Caco-2 (cell line): ENCODE data around the gene COL3A1. TPM values are rescaled to one million over a fixed set of nuclear protein-coding genes. Genes with fewer than 3 reads are reported as not detected.

Source experiments
- BruUV-seq: library from RNA; stranded (reverse); fragments of 400-500 nt; replicated peaks from 2 replicates; lab custom pipeline; 2021; lab: Mats Ljungman, UMichigan
- CTCF ChIA-PET: fragments of 300-600 bp; sonication (Branson Sonifier 250); formaldehyde crosslinking; loops from one replicate; lab custom pipeline; 2022; ENCODE audit warnings: antibody characterized with exemption; lab: Charles Lee
- POLR2A ChIA-PET: fragments of 300-600 bp; sonication (Branson Sonifier 250); formaldehyde crosslinking; loops from one replicate; lab custom pipeline; 2022; ENCODE audit warnings: antibody characterized with exemption; lab: Charles Lee
- DNase-seq, 2 experiments: peaks; one replicate each; pipeline versions ENCODE4 v3.0.0 to v3.0.0-alpha.2; 2020 to 2022
- H3K27me3 ChIP-seq: replicated peaks from 2 replicates; pipeline ENCODE4 v1.6.0; 2011; ENCODE audit warnings: low read length; ENCODE audit not compliant: control insufficient read depth, insufficient read depth
- H3K36me3 ChIP-seq: 2 replicates; pipeline ENCODE4 v1.5.1; 2011; ENCODE audit warnings: low read length; ENCODE audit not compliant: control insufficient read depth, insufficient read depth
- H3K4me1 ChIP-seq: fragments of 250-450 bp; sonication (Bioruptor Pico); 2 replicates; pipeline ENCODE4 v1.5.1; 2020; ENCODE audit warnings: mild to moderate bottlenecking
- H3K4me3 ChIP-seq: 2 replicates; pipeline ENCODE4 v1.5.1; 2011; ENCODE audit warnings: low read depth, mild to moderate bottlenecking, control low read depth, low read length
- H3K9me3 ChIP-seq: fragments of 250-450 bp; sonication (Bioruptor Pico); 2 replicates; pipeline ENCODE4 v1.5.1; 2020; ENCODE audit warnings: mild to moderate bottlenecking, moderate library complexity
- H3K27ac Mint-ChIP-seq: one replicate; pipeline ENCODE4 v1.8.0; 2022; ENCODE audit warnings: mixed read lengths; ENCODE audit not compliant: unreplicated experiment
- H3K27me3 Mint-ChIP-seq: one replicate; pipeline ENCODE4 v1.8.0; 2022; ENCODE audit warnings: mixed read lengths; ENCODE audit not compliant: insufficient read depth, unreplicated experiment
- H3K36me3 Mint-ChIP-seq: one replicate; pipeline ENCODE4 v1.8.0; 2022; ENCODE audit warnings: mild to moderate bottlenecking, mixed read lengths; ENCODE audit not compliant: insufficient read depth, unreplicated experiment
- H3K4me1 Mint-ChIP-seq: one replicate; pipeline ENCODE4 v1.8.0; 2022; ENCODE audit warnings: low read depth, mixed read lengths; ENCODE audit not compliant: unreplicated experiment
- H3K4me3 Mint-ChIP-seq: one replicate; pipeline ENCODE4 v1.8.0; 2022; ENCODE audit warnings: mild to moderate bottlenecking, moderate library complexity, mixed read lengths; ENCODE audit not compliant: unreplicated experiment
- H3K9me3 Mint-ChIP-seq: one replicate; pipeline ENCODE4 v1.8.0; 2022; ENCODE audit warnings: mixed read lengths; ENCODE audit not compliant: unreplicated experiment
- intact Hi-C: fragments of 100-400 bp; cut with micrococcal nuclease; formaldehyde crosslinking; loops from one replicate; pipeline ENCODE4 v1.10.0; 2022; ENCODE audit not compliant: unreplicated experiment
- total RNA-seq: library from RNA; stranded (reverse); gene quantifications from 2 replicates; pipeline ENCODE4 v1.2.3, GENCODE V29; 2022
- TF ChIP-seq, protein P1 (sequence below), 2 experiments: fragments of 200-600 bp in 1 of 2; IDR thresholded peaks; 1 replicate in 1 of 2; 2 replicates in 1 of 2; pipeline versions ENCODE4 v1.5.1 to v1.8.0; 2011 to 2022; ENCODE audit warnings: antibody characterized with exemption in 1 of 2, control low read depth in 1 of 2, inconsistent platforms in 1 of 2, low read depth in 1 of 2, low read length in 1 of 2, mild to moderate bottlenecking in 1 of 2, moderate library complexity in 1 of 2; ENCODE audit not compliant: insufficient read depth in 1 of 2, severe bottlenecking in 1 of 2, unreplicated experiment in 1 of 2

COL3A1 gene
- total RNA-seq, 1 experiment from 2014 or later, result 25.4 TPM

GRCh38 chr2:188937228-188938220 lies 36.6 kb upstream of the COL3A1 start:
- H3K27me3 ChIP-seq, result no peaks in the 10 kb centered on the region
- H3K36me3 ChIP-seq, result no peaks in the 10 kb centered on the region
- no peaks in the 10 kb centered on the region for H3K4me1 Mint-ChIP-seq
- no peak overlapping the region for H3K27ac Mint-ChIP-seq
- no peaks in the 10 kb centered on the region for H3K9me3 ChIP-seq
- no peak overlapping the region for H3K4me3 ChIP-seq
- no peaks in the 10 kb centered on the region for H3K27me3 Mint-ChIP-seq
- intact Hi-C loops, result no loop called here
- no peak overlapping the region for H3K4me3 Mint-ChIP-seq
- H3K9me3 Mint-ChIP-seq, result no peaks in the 10 kb centered on the region
- no TSS peak for BruUV-seq
- POLR2A ChIA-PET, result no interaction called here
- CTCF ChIA-PET, result no interaction called here
- DNase-seq, result no peak
- TF ChIP-seq, protein P1, sequence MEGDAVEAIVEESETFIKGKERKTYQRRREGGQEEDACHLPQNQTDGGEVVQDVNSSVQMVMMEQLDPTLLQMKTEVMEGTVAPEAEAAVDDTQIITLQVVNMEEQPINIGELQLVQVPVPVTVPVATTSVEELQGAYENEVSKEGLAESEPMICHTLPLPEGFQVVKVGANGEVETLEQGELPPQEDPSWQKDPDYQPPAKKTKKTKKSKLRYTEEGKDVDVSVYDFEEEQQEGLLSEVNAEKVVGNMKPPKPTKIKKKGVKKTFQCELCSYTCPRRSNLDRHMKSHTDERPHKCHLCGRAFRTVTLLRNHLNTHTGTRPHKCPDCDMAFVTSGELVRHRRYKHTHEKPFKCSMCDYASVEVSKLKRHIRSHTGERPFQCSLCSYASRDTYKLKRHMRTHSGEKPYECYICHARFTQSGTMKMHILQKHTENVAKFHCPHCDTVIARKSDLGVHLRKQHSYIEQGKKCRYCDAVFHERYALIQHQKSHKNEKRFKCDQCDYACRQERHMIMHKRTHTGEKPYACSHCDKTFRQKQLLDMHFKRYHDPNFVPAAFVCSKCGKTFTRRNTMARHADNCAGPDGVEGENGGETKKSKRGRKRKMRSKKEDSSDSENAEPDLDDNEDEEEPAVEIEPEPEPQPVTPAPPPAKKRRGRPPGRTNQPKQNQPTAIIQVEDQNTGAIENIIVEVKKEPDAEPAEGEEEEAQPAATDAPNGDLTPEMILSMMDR (IDR thresholded peaks at IDR 0.05; ENCODE audit: insufficient read depth in 1 of 2, low read depth in 1 of 2, low read length in 1 of 2, severe bottlenecking in 1 of 2, unreplicated experiment in 1 of 2), result no peak
- H3K36me3 Mint-ChIP-seq, result no peaks in the 10 kb centered on the region
- H3K4me1 ChIP-seq, result no peaks in the 10 kb centered on the region

- intact Hi-C loops, result no loop called here
- DNase-seq, result no peak
- no TSS peak for BruUV-seq
- Mint-ChIP-seq H3K36me3 (no peaks in the 10 kb centered on the region), H3K27ac (no peak overlapping the region), H3K4me1 (no peaks in the 10 kb centered on the region), H3K4me3 (no peak overlapping the region), H3K27me3 (no peaks in the 10 kb centered on the region), H3K9me3 (peaks cover 2% of the 10 kb centered on the region)
- ChIA-PET POLR2A (no interaction called here), CTCF (interaction anchor here (0.6 kb wide), 1 partner anchor 44 kb away, joined by 3 read pairs; no protein-coding TSS in a partner anchor)
- H3K36me3 ChIP-seq, result no peaks in the 10 kb centered on the region
- 0 out of 2 replicates have a peak, but pooled peaks cover 2% of the 10 kb centered on the region for H3K9me3 ChIP-seq
- no peaks in the 10 kb centered on the region for H3K27me3 ChIP-seq
- H3K4me3 ChIP-seq, result no peak overlapping the region
- no peaks in the 10 kb centered on the region for H3K4me1 ChIP-seq
- TF ChIP-seq, protein P1 (IDR thresholded peaks at IDR 0.05; ENCODE audit: insufficient read depth in 1 of 2, low read depth in 1 of 2, low read length in 1 of 2, severe bottlenecking in 1 of 2, unreplicated experiment in 1 of 2), result no peak
Observed at GRCh38 chr2:188940171-188940570, 34.0 kb upstream of the COL3A1 start.

- no peak overlapping the region for H3K27ac Mint-ChIP-seq
- ChIA-PET POLR2A (no interaction called here), CTCF (no interaction called here)
- Histone ChIP-seq H3K4me1 (no peaks in the 10 kb centered on the region), H3K36me3 (no peaks in the 10 kb centered on the region), H3K27me3 (no peaks in the 10 kb centered on the region), H3K4me3 (no peak overlapping the region), H3K9me3 (0 out of 2 replicates have a peak, but pooled peaks cover 4% of the 10 kb centered on the region)
- H3K9me3 Mint-ChIP-seq, result peaks cover 11% of the 10 kb centered on the region
- TF ChIP-seq, protein P1 (IDR thresholded peaks at IDR 0.05; ENCODE audit: insufficient read depth in 1 of 2, low read depth in 1 of 2, low read length in 1 of 2, severe bottlenecking in 1 of 2, unreplicated experiment in 1 of 2), result no peak
- DNase-seq, result no peak
- intact Hi-C loops, result no loop called here
- BruUV-seq, result no TSS peak
- no peaks in the 10 kb centered on the region for H3K36me3 Mint-ChIP-seq
- H3K27me3 Mint-ChIP-seq, result peaks cover 3% of the 10 kb centered on the region
- H3K4me1 Mint-ChIP-seq, result no peaks in the 10 kb centered on the region
- no peak overlapping the region for H3K4me3 Mint-ChIP-seq
Observed at GRCh38 chr2:188944442-188944841, 29.7 kb upstream of the COL3A1 start.
